Body of pancreas (tissue), 4 donors: ENCODE data around the gene SKI.

Experiments
- CTCF ChIP-seq, 7 experiments: fragments of 450-650 bp in 4 of 7; fragments of 200-600 bp in 3 of 7; sonication (generic) in 3 of 7; IDR thresholded peaks; one replicate each; pipeline ENCODE4 v1.5.1; 2016 to 2019; ENCODE audit warnings: antibody characterized with exemption in 7 of 7
- POLR2A ChIP-seq, 3 donors: fragments of 450-650 bp; IDR thresholded peaks; one replicate each; pipeline ENCODE4 v1.6.1; 2016; ENCODE audit warnings: antibody characterized with exemption in 3 of 3, mild to moderate bottlenecking in 2 of 3

GRCh38 chr1:2307972-2308371 is 79.9 kb downstream of the SKI start:
- TF ChIP-seq CTCF (IDR thresholded peaks at IDR 0.05): no peak
- no peak for TF ChIP-seq POLR2A (IDR thresholded peaks at IDR 0.05)
